Measurements from ENCODE around the gene AHCTF1. TPM values are rescaled to one million over a fixed set of nuclear protein-coding genes. Genes with fewer than 3 reads are reported as not detected.
"Not testable (repeated sequence)": the region's sequence is repeated elsewhere in the genome, so short reads cannot be mapped to it uniquely, and the experiment has no call there.

The AHCTF1 gene
- total RNA-seq, 6 experiments from 2014 or later, result 10.3 to 23.4 (median 14.9) TPM

GRCh38 chr1:246923900-246924299 lies 7.8 kb downstream of the AHCTF1 start:
- no peak for TF ChIP-seq POLR2A (IDR thresholded peaks at IDR 0.05)
- TF ChIP-seq, protein P1, sequence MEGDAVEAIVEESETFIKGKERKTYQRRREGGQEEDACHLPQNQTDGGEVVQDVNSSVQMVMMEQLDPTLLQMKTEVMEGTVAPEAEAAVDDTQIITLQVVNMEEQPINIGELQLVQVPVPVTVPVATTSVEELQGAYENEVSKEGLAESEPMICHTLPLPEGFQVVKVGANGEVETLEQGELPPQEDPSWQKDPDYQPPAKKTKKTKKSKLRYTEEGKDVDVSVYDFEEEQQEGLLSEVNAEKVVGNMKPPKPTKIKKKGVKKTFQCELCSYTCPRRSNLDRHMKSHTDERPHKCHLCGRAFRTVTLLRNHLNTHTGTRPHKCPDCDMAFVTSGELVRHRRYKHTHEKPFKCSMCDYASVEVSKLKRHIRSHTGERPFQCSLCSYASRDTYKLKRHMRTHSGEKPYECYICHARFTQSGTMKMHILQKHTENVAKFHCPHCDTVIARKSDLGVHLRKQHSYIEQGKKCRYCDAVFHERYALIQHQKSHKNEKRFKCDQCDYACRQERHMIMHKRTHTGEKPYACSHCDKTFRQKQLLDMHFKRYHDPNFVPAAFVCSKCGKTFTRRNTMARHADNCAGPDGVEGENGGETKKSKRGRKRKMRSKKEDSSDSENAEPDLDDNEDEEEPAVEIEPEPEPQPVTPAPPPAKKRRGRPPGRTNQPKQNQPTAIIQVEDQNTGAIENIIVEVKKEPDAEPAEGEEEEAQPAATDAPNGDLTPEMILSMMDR (IDR thresholded peaks at IDR 0.05), result no peak
- H3K27ac ChIP-seq, result no peak overlapping the region
- ATAC-seq, result peak in 1 of 4 donors; percentile 14
- no peaks in the 10 kb centered on the region for H3K36me3 ChIP-seq
- no peak for DNase-seq
- H3K27me3 ChIP-seq, result no peaks in the 10 kb centered on the region
- peaks cover 0 to 18% (median 2%) of the 10 kb centered on the region in 4 donors for H3K4me1 ChIP-seq
- H3K9me3 ChIP-seq, result no peaks in the 10 kb centered on the region
- whole genome bisulfite sequencing (ENCODE audit: insufficient coverage, low coverage, low lambda C conversion rate, missing lambda C conversion rate), result 74% methylated on average over 3 of the region's 3 CpGs
- H3K4me3 ChIP-seq, result no peak overlapping the region
- intact Hi-C loops (cut with DNase I), result no loop called here

DNA sequence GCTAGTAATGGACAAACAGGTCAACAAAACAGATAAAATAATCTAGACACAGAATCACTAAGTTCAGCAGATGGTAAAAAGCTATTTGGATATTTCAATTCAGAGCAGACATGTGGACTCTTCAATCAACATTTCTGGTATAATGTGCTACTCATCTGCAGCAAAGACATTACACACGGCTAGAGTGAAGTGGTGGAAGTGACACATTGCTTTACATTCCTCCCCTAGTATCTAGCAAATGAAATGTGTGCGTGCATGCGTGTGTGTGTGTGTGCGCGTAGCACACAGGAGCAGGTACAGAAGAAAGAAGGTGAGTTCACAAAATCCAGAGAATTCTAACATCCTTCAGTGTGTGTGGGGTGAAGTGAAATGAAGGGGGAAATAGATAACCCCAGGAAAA lies 8.3 kb downstream of the AHCTF1 start:
- no peak overlapping the region for H3K27ac ChIP-seq
- no peaks in the 10 kb centered on the region for H3K27me3 ChIP-seq
- DNase-seq (no peak), ATAC-seq (peak in 1 of 4 donors; percentile 20)
- intact Hi-C loops (cut with DNase I), result no loop called here
- WGBS (ENCODE audit: insufficient coverage, low coverage, low lambda C conversion rate, missing lambda C conversion rate), result 81% methylated on average over 4 of the region's 5 CpGs
- H3K36me3 ChIP-seq, result no peaks in the 10 kb centered on the region
- TF ChIP-seq, protein P1 (IDR thresholded peaks at IDR 0.05), result no peak
- no peak for TF ChIP-seq POLR2A (IDR thresholded peaks at IDR 0.05)
- H3K9me3 ChIP-seq, result no peaks in the 10 kb centered on the region
- no peak overlapping the region for H3K4me3 ChIP-seq
- H3K4me1 ChIP-seq, result peaks cover 0 to 16% (median 2%) of the 10 kb centered on the region in 4 donors

GRCh38 chr1:246921481-246921880 lies 10.3 kb downstream of the AHCTF1 start:
- Histone ChIP-seq H3K4me1 (peaks cover 0 to 14% (median 2%) of the 10 kb centered on the region in 4 donors), H3K4me3 (no peak overlapping the region), H3K9me3 (no peaks in the 10 kb centered on the region), H3K36me3 (peaks cover 0 to 7% (median 0%) of the 10 kb centered on the region in 4 donors), H3K27me3 (no peaks in the 10 kb centered on the region), H3K27ac (no peak overlapping the region)
- no peak for DNase-seq
- intact Hi-C loops (cut with DNase I), result no loop called here
- WGBS (ENCODE audit: insufficient coverage, low coverage, low lambda C conversion rate, missing lambda C conversion rate), result 78% methylated on average over 3 of the region's 3 CpGs
- no peak for TF ChIP-seq POLR2A (IDR thresholded peaks at IDR 0.05)
- TF ChIP-seq, protein P1 (IDR thresholded peaks at IDR 0.05), result no peak
- no peak for ATAC-seq

- Histone ChIP-seq H3K9me3 (no peaks in the 10 kb centered on the region), H3K27ac (no peak overlapping the region), H3K27me3 (no peaks in the 10 kb centered on the region), H3K4me3 (no peak overlapping the region), H3K36me3 (peaks cover 0 to 13% (median under 1%) of the 10 kb centered on the region in 4 donors), H3K4me1 (peaks cover 0 to 10% (median 2%) of the 10 kb centered on the region in 4 donors)
- intact Hi-C loops (cut with DNase I), result no loop called here
- DNase-seq, result no peak
- TF ChIP-seq POLR2A (IDR thresholded peaks at IDR 0.05), result no peak
- TF ChIP-seq, protein P1 (IDR thresholded peaks at IDR 0.05), result no peak
- 67% methylated on average over 7 of the region's 7 CpGs for WGBS (ENCODE audit: insufficient coverage, low coverage, low lambda C conversion rate, missing lambda C conversion rate)
- peak in 3 of 4 donors; percentile 61 to 75 (median 64) for ATAC-seq
Measured at GRCh38 chr1:246919902-246920301, 11.8 kb downstream of the AHCTF1 start.

- ATAC-seq; H3K27me3 ChIP-seq; intact Hi-C loops (cut with DNase I); H3K27ac ChIP-seq; DNase-seq; H3K4me1 ChIP-seq; H3K9me3 ChIP-seq; H3K4me3 ChIP-seq: not testable (repeated sequence)
- peaks cover 2 to 46% (median 5%) of the 10 kb centered on the region in 4 donors for H3K36me3 ChIP-seq
- 96% methylated on average over 6 of the region's 7 CpGs for WGBS (ENCODE audit: insufficient coverage, low coverage, low lambda C conversion rate, missing lambda C conversion rate)
Measured at GRCh38 chr1:246916026-246916923, 15.5 kb downstream of the AHCTF1 start.

Data from right lobe of liver (tissue), 6 donors.